ENCODE results near the gene SBK3.
"Not testable (repeated sequence)": the region's sequence is repeated elsewhere in the genome, so short reads cannot be mapped to it uniquely, and the experiment has no call there.

SBK3 gene

GRCh38 chr19:55578031-55578760 is 32.9 kb upstream of the SBK3 start:
- no peak overlapping the region for H3K4me3 ChIP-seq (ENCODE audit: low read depth, low read length)
- TF ChIP-seq, protein P1, sequence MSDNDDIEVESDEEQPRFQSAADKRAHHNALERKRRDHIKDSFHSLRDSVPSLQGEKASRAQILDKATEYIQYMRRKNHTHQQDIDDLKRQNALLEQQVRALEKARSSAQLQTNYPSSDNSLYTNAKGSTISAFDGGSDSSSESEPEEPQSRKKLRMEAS (IDR thresholded peaks at IDR 0.05; ENCODE audit: low read depth, low read length) = no peak
- TF ChIP-seq MYC (IDR thresholded peaks at IDR 0.05; ENCODE audit: low read depth, low read length) = no peak
- no peak for TF ChIP-seq POLR2A (IDR thresholded peaks at IDR 0.05; ENCODE audit: extremely low read depth, insufficient read length)
- TF ChIP-seq, protein P2, sequence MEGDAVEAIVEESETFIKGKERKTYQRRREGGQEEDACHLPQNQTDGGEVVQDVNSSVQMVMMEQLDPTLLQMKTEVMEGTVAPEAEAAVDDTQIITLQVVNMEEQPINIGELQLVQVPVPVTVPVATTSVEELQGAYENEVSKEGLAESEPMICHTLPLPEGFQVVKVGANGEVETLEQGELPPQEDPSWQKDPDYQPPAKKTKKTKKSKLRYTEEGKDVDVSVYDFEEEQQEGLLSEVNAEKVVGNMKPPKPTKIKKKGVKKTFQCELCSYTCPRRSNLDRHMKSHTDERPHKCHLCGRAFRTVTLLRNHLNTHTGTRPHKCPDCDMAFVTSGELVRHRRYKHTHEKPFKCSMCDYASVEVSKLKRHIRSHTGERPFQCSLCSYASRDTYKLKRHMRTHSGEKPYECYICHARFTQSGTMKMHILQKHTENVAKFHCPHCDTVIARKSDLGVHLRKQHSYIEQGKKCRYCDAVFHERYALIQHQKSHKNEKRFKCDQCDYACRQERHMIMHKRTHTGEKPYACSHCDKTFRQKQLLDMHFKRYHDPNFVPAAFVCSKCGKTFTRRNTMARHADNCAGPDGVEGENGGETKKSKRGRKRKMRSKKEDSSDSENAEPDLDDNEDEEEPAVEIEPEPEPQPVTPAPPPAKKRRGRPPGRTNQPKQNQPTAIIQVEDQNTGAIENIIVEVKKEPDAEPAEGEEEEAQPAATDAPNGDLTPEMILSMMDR (IDR thresholded peaks at IDR 0.05; ENCODE audit: low read depth, low read length) = no peak
- DNase-seq (ENCODE audit: low read depth) = no peak

- no peak for DNase-seq (ENCODE audit: low read depth)
- TF ChIP-seq, protein P1 (IDR thresholded peaks at IDR 0.05; ENCODE audit: low read depth, low read length) = no peak
- no peak overlapping the region for H3K4me3 ChIP-seq (ENCODE audit: low read depth, low read length)
Observed at GRCh38 chr19:55576746-55577145, 31.4 kb upstream of the SBK3 start.

GRCh38 chr19:55573929-55574328 is 28.6 kb upstream of the SBK3 start:
- DNase-seq (ENCODE audit: low read depth); H3K4me3 ChIP-seq (ENCODE audit: low read depth, low read length): not testable (repeated sequence)

DNA sequence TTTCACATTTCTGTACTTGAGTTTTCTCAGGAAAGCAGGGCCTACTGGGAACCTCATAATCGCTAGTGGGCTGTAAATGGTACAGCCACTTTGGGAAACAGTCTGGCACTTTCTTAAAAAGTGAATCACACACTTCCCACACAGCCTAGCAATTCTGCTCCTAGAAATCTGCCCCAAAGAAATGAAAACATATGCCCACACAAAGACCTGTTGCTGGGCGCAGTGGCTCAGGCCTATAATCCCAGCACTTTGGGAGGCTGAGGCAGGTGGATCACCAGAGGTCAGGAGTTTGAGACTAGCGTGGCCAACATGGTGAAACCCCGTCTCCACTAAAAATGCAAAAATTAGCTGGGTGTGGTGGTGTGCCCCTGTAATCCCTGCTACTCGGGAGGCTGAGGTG is 24.1 kb upstream of the SBK3 start:
- not testable (repeated sequence) for DNase-seq (ENCODE audit: low read depth); H3K4me3 ChIP-seq (ENCODE audit: low read depth, low read length)

- H3K4me3 ChIP-seq (ENCODE audit: low read depth, low read length) = no peak overlapping the region
- no peak for TF ChIP-seq POLR2A (IDR thresholded peaks at IDR 0.05; ENCODE audit: extremely low read depth, insufficient read length)
- no peak for TF ChIP-seq MYC (IDR thresholded peaks at IDR 0.05; ENCODE audit: low read depth, low read length)
- TF ChIP-seq, protein P1 (IDR thresholded peaks at IDR 0.05; ENCODE audit: low read depth, low read length) = no peak
- TF ChIP-seq, protein P2 (IDR thresholded peaks at IDR 0.05; ENCODE audit: low read depth, low read length) = no peak
- DNase-seq (ENCODE audit: low read depth) = no peak
Observed at GRCh38 chr19:55567708-55568328, 22.5 kb upstream of the SBK3 start.

DNA sequence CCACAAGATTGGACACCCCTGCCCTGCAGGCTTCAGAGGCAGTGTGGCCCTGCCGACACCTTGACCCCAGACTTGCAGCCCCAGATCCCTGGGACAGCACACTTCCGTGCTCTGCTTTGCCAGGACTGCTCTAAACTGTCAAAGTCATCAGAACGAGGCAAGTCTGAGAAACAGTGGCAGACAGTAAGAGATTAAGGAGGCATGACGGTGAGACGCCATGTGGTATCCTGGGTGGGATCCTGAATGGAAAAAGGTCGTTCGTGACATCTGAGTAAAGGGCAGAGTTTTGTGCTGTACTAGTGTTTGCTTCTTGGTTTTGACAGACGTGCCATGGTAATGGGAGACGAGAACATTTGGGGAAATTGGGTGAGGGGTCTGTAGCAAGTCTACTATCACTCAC is 21.5 kb upstream of the SBK3 start:
- TF ChIP-seq POLR2A (IDR thresholded peaks at IDR 0.05; ENCODE audit: extremely low read depth, insufficient read length) (no peak), MYC (IDR thresholded peaks at IDR 0.05; ENCODE audit: low read depth, low read length) (no peak)
- TF ChIP-seq, protein P2 (IDR thresholded peaks at IDR 0.05; ENCODE audit: low read depth, low read length) = no peak
- TF ChIP-seq, protein P1 (IDR thresholded peaks at IDR 0.05; ENCODE audit: low read depth, low read length) = no peak
- H3K4me3 ChIP-seq (ENCODE audit: low read depth, low read length) = no peak overlapping the region
- DNase-seq (ENCODE audit: low read depth) = no peak

GRCh38 chr19:55563261-55563690 is 17.9 kb upstream of the SBK3 start:
- TF ChIP-seq POLR2A (IDR thresholded peaks at IDR 0.05; ENCODE audit: extremely low read depth, insufficient read length) (no peak), MYC (IDR thresholded peaks at IDR 0.05; ENCODE audit: low read depth, low read length) (no peak)
- TF ChIP-seq, protein P1 (IDR thresholded peaks at IDR 0.05; ENCODE audit: low read depth, low read length) = no peak
- TF ChIP-seq, protein P2 (IDR thresholded peaks at IDR 0.05; ENCODE audit: low read depth, low read length) = no peak

More at GRCh38 chr19:55563261-55563690, 17.9 kb upstream of the SBK3 start:
- no peak for DNase-seq (ENCODE audit: low read depth)
- no peak overlapping the region for H3K4me3 ChIP-seq (ENCODE audit: low read depth, low read length)
